SJCRH30 (cell line): ENCODE data around the gene NOX1. TPM values are rescaled to one million over a fixed set of nuclear protein-coding genes. Genes with fewer than 3 reads are reported as not detected.
"Not testable (repeated sequence)": the region's sequence is repeated elsewhere in the genome, so short reads cannot be mapped to it uniquely, and the experiment has no call there.

Experiments
- DNase-seq, 2 experiments: peaks; one replicate each; pipeline ENCODE4 v3.0.0-alpha.2; 2015 to 2020
- H3K27ac ChIP-seq: fragments of 250-450 bp; sonication (Bioruptor Pico); 2 replicates; pipeline ENCODE4 v1.5.1; 2020; ENCODE audit warnings: mild to moderate bottlenecking, moderate library complexity
- H3K27me3 ChIP-seq: fragments of 250-450 bp; sonication (Bioruptor Pico); 2 replicates; pipeline ENCODE4 v1.5.1; 2020; ENCODE audit warnings: mild to moderate bottlenecking, moderate library complexity
- H3K36me3 ChIP-seq: fragments of 250-450 bp; sonication (Bioruptor Pico); 2 replicates; pipeline ENCODE4 v1.5.1; 2020; ENCODE audit warnings: mild to moderate bottlenecking, moderate library complexity
- H3K4me1 ChIP-seq: fragments of 250-450 bp; sonication (Bioruptor Pico); 2 replicates; pipeline ENCODE4 v1.5.1; 2020; ENCODE audit warnings: mild to moderate bottlenecking, moderate library complexity
- H3K4me3 ChIP-seq: fragments of 250-450 bp; sonication (Bioruptor Pico); 2 replicates; pipeline ENCODE4 v1.5.1; 2020; ENCODE audit warnings: mild to moderate bottlenecking, moderate library complexity
- H3K9me3 ChIP-seq: fragments of 250-450 bp; sonication (Bioruptor Pico); replicated peaks from 2 replicates; pipeline ENCODE4 v1.5.1; 2020; ENCODE audit warnings: mild to moderate bottlenecking, moderate library complexity
- total RNA-seq: library from RNA; depleted of rRNA; stranded (reverse); fragments of >200 nt; shearing (Covaris generic); gene quantifications from 2 replicates; pipeline ENCODE4 v1.2.3, GENCODE V29; 2014; rRNA removed

Gene NOX1
- total RNA-seq, 1 experiment from 2014 or later = not detected

DNA sequence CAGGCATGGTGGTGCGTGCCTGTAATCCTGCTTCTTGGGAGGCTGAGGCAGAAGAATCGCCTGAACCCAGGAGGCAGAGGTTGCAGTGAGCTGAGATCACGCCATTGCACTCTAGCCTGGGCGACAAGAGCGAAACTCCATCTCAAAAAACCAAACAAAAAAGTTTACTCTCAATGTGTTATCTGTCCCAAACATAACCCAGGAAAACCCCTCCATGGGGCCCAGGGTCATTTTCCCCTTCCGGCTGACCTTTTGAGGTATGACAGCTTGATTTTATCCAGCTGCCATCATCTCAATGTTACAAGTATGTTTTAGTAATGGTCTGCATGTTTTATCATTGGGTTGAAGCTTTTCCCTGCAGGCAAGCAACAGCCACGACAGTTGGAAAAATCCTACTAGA lies 77.8 kb downstream of the NOX1 start:
- not testable (repeated sequence) for DNase-seq, H3K27me3 ChIP-seq, H3K4me3 ChIP-seq, H3K36me3 ChIP-seq, H3K4me1 ChIP-seq, H3K27ac ChIP-seq, H3K9me3 ChIP-seq

Other genes starting within 250 kb of the NOX1 start
- gene TSPAN6, start 237.6 kb downstream of the NOX1 start, total RNA-seq = 58.8 and 61.7 TPM in 2 replicates
- 0.97 and 1.3 TPM in 2 replicates for gene SRPX2, start 230.2 kb downstream of the NOX1 start, total RNA-seq
- gene SYTL4, start 142.2 kb downstream of the NOX1 start, total RNA-seq = not detected in 2 replicates
- 37.5 and 38.6 TPM in 2 replicates for gene CSTF2, start 54.0 kb downstream of the NOX1 start, total RNA-seq
- 0.15 and 0.34 TPM in 2 replicates for gene XKRX, start 54.6 kb upstream of the NOX1 start, total RNA-seq
- not detected in 2 replicates for gene ARL13A, start 95.3 kb upstream of the NOX1 start, total RNA-seq
- gene TRMT2B, start 177.8 kb upstream of the NOX1 start, total RNA-seq = 15.4 and 16.4 TPM in 2 replicates
- gene TMEM35A, start 204.5 kb upstream of the NOX1 start, total RNA-seq = 0.10 and 0.13 TPM in 2 replicates
- gene CENPI, start 223.8 kb upstream of the NOX1 start, total RNA-seq = 39.8 and 48.4 TPM in 2 replicates